MCF 10A (cell line): ENCODE measurements around the gene DUSP6. TPM values are rescaled to one million over a fixed set of nuclear protein-coding genes. Genes with fewer than 3 reads are reported as not detected.

Experiments used
- BruUV-seq: library from RNA; stranded (reverse); fragments of 400-500 nt; replicated peaks from 2 replicates; lab custom pipeline; 2021; lab: Mats Ljungman, UMichigan
- CTCF ChIA-PET: fragments of 300-600 bp; sonication (Branson Sonifier 250); formaldehyde crosslinking; extraction: SDS; loops from one replicate; lab custom pipeline; 2021; ENCODE audit warnings: antibody characterized with exemption, inconsistent platforms; lab: Yijun Ruan, JAX
- POLR2A ChIA-PET: fragments of 300-600, 350-650 bp; sonication (Branson Sonifier 250); formaldehyde crosslinking; extraction: SDS; loops from one replicate; lab custom pipeline; 2020; ENCODE audit warnings: antibody characterized with exemption, inconsistent platforms; lab: Yijun Ruan, JAX
- DNase-seq: peaks from one replicate; pipeline ENCODE4 v3.0.0-alpha.2; 2018; ENCODE audit not compliant: unreplicated experiment
- H3K27ac Mint-ChIP-seq: one replicate; pipeline ENCODE4 v1.8.0; 2022; ENCODE audit warnings: mild to moderate bottlenecking, low read depth, mixed read lengths; ENCODE audit not compliant: unreplicated experiment
- H3K27me3 Mint-ChIP-seq: one replicate; pipeline ENCODE4 v1.8.0; 2022; ENCODE audit warnings: mixed read lengths; ENCODE audit not compliant: insufficient read depth, unreplicated experiment
- H3K36me3 Mint-ChIP-seq: one replicate; pipeline ENCODE4 v1.8.0; 2022; ENCODE audit warnings: mild to moderate bottlenecking, moderate library complexity, mixed read lengths; ENCODE audit not compliant: insufficient read depth, unreplicated experiment
- H3K4me1 Mint-ChIP-seq: one replicate; pipeline ENCODE4 v1.8.0; 2022; ENCODE audit warnings: mixed read lengths; ENCODE audit not compliant: insufficient read depth, unreplicated experiment
- H3K4me3 Mint-ChIP-seq: one replicate; pipeline ENCODE4 v1.8.0; 2022; ENCODE audit warnings: mild to moderate bottlenecking, moderate library complexity, mixed read lengths; ENCODE audit not compliant: unreplicated experiment
- H3K9me3 Mint-ChIP-seq: one replicate; pipeline ENCODE4 v1.8.0; 2022; ENCODE audit warnings: mixed read lengths; ENCODE audit not compliant: unreplicated experiment
- intact Hi-C: fragments of 100-400 bp; cut with micrococcal nuclease; formaldehyde crosslinking; loops from 2 replicates; pipeline ENCODE4 v1.14.1; 2022
- total RNA-seq: library from RNA; stranded (reverse); gene quantifications from 2 replicates; pipeline ENCODE4 v1.2.3, GENCODE V29; 2022
- TF ChIP-seq, protein P1 (sequence below): fragments of 200-600 bp; IDR thresholded peaks from one replicate; pipeline ENCODE4 v1.8.0; 2022; ENCODE audit warnings: antibody characterized with exemption, mild to moderate bottlenecking; ENCODE audit not compliant: unreplicated experiment

DUSP6 gene
- total RNA-seq, 1 experiment from 2014 or later = 149 TPM

DNA sequence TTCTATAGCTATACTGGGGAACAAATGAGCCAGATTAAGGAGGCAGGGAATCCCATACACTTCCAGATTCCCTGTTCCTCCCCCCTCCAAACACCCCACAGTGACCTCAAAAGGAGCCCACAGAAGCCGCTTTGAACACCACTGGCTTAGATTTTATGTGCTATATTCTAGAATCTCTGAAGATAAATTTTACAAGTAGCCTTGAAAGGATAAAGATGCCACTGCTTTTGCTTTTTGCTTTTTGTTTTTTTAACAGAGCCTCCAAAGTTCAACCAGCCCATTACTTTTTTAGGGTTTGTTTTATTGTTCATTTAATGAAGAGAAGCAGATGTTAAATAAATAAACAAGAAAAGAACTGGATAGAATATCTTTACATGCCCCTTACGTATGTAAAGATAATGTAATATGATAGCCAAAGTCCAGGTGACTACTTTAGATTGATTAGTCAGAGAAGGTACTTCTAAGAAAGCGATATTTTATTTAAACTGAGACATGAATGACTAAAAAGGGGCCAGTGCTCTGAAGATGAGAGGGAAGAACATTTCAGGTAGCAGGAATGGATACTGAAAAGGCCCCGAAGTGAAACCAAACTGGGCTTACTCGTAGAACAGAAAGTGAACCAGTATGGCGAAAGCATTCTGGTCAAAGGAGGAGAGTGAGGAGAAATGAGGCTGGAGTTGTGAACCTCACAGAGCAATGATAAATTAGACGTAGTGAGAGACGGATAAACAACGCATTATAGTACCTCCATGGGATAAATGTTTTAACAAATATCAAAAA, 44.6 kb downstream of the DUSP6 start:
- Mint-ChIP-seq H3K27me3 (no peaks in the 10 kb centered on the region), H3K36me3 (no peaks in the 10 kb centered on the region), H3K9me3 (no peaks in the 10 kb centered on the region), H3K4me3 (no peak overlapping the region), H3K27ac (no peak overlapping the region), H3K4me1 (no peaks in the 10 kb centered on the region)
- TF ChIP-seq, protein P1, sequence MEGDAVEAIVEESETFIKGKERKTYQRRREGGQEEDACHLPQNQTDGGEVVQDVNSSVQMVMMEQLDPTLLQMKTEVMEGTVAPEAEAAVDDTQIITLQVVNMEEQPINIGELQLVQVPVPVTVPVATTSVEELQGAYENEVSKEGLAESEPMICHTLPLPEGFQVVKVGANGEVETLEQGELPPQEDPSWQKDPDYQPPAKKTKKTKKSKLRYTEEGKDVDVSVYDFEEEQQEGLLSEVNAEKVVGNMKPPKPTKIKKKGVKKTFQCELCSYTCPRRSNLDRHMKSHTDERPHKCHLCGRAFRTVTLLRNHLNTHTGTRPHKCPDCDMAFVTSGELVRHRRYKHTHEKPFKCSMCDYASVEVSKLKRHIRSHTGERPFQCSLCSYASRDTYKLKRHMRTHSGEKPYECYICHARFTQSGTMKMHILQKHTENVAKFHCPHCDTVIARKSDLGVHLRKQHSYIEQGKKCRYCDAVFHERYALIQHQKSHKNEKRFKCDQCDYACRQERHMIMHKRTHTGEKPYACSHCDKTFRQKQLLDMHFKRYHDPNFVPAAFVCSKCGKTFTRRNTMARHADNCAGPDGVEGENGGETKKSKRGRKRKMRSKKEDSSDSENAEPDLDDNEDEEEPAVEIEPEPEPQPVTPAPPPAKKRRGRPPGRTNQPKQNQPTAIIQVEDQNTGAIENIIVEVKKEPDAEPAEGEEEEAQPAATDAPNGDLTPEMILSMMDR = no peak
- CTCF ChIA-PET = no interaction called here
- no TSS peak for BruUV-seq
- intact Hi-C loops = no loop called here
- DNase-seq = no peak
- POLR2A ChIA-PET = interaction anchor here (1.1 kb wide), 1 partner anchor 44 kb away, joined by 5 read pairs; the partner anchor contains the start of gene DUSP6

DNA sequence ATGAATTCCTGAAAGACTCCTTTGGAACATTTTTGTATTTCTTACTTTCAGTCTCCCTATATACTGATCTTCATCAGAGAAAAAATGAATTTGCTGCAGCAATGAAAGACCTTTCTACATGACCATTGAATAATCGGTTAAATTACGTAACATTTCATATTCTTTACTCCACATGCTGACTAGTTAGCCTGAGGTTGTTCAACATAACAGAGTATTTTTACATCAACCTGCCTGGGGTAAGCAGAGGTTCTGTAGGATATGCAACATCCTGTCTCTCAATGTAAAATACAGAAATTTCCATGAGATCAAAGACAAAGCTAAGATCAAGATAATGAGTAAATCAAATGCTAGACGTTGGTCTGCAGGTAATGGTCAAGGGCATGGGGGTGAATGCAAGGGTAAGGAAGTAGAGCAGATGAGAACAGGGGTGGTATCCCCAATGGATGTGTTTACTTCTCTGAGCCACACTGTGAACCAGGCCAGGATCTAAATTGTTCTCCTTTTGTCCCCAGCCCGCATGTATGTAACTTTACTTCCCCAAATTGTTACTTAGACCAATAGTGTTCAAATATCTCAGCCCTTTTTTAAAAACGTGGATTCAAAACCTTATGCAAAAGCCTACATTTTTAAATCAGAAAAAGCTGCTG, 45.4 kb downstream of the DUSP6 start:
- H3K27me3 Mint-ChIP-seq = no peaks in the 10 kb centered on the region
- TF ChIP-seq, protein P1 = no peak
- intact Hi-C loops = no loop called here
- BruUV-seq = no TSS peak
- no peak overlapping the region for H3K4me3 Mint-ChIP-seq
- no peaks in the 10 kb centered on the region for H3K4me1 Mint-ChIP-seq
- H3K27ac Mint-ChIP-seq = no peak overlapping the region
- DNase-seq = peak; percentile 18
- ChIA-PET POLR2A (interaction anchor here (1.1 kb wide), 1 partner anchor 45 kb away, joined by 5 read pairs; the partner anchor contains the start of gene DUSP6), CTCF (no interaction called here)
- H3K9me3 Mint-ChIP-seq = no peaks in the 10 kb centered on the region
- H3K36me3 Mint-ChIP-seq = no peaks in the 10 kb centered on the region

DNA sequence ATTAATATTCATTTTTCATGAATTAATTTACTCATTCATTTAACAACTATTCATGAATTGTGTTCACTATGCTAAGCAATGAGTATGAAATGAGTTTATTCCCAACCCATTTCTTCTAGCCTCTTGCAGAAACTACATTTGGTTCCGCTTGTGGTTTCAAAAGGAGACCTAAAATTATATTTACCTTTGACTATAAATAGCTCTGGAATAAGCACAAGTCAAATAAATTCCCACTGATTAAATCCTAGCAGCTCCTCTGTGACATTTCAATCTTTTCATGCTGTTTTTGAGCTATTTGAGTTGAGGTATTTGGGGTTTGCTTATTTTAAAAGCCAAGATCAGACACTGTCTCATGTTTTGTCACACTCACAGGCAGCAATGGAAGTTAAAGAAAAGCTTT, 46.9 kb downstream of the DUSP6 start:
- BruUV-seq = no TSS peak
- no peak for DNase-seq
- H3K9me3 Mint-ChIP-seq = no peaks in the 10 kb centered on the region
- no peaks in the 10 kb centered on the region for H3K27me3 Mint-ChIP-seq
- H3K27ac Mint-ChIP-seq = no peak overlapping the region
- no peaks in the 10 kb centered on the region for H3K36me3 Mint-ChIP-seq
- TF ChIP-seq, protein P1 = no peak
- CTCF ChIA-PET = interaction anchor here (0.6 kb wide), 1 partner anchor 993 kb away, joined by 3 read pairs; no protein-coding TSS in a partner anchor
- no peak overlapping the region for H3K4me3 Mint-ChIP-seq
- intact Hi-C loops = no loop called here
- H3K4me1 Mint-ChIP-seq = no peaks in the 10 kb centered on the region
- POLR2A ChIA-PET = interaction anchor here (1.0 to 2.5 kb wide), 2 partner anchors 9 to 53 kb away, joined by 4 to 9 read pairs; no protein-coding TSS in a partner anchor

DNA sequence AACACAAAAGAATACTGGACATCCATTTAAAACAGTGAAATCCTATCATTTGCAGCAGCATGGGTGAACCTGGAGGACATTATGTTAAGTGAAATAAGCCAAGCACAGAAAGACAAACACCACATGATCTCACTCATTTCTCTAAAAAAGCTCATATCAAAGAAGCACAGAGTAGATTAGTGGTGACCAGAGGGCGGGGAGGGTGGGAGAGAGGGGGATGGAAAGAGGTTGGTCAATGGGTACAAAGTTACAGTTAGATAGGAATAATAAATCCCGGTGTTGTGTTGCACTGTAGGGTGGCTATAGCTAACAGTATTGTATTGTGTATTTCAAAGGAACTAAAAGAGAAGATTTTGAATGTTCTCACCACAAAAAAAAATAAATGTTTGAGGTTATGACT, 52.4 kb downstream of the DUSP6 start:
- H3K9me3 Mint-ChIP-seq = no peaks in the 10 kb centered on the region
- no peak overlapping the region for H3K27ac Mint-ChIP-seq
- intact Hi-C loops = no loop called here
- H3K4me1 Mint-ChIP-seq = no peaks in the 10 kb centered on the region
- ChIA-PET POLR2A (no interaction called here), CTCF (no interaction called here)
- no peaks in the 10 kb centered on the region for H3K27me3 Mint-ChIP-seq
- DNase-seq = no peak
- TF ChIP-seq, protein P1 = no peak
- BruUV-seq = no TSS peak
- H3K36me3 Mint-ChIP-seq = no peaks in the 10 kb centered on the region
- no peak overlapping the region for H3K4me3 Mint-ChIP-seq
